Right hindlimb (tissue), 1 donor: ENCODE results near the gene CALHM4.
"Not testable (repeated sequence)": the region's sequence is repeated elsewhere in the genome, so short reads cannot be mapped to it uniquely, and the experiment has no call there.

Source experiments
- DNase-seq: peaks from one replicate; pipeline ENCODE4 v3.0.0-alpha.2; 2018

The CALHM4 gene

GRCh38 chr6:116579143-116579542, 25.6 kb downstream of the CALHM4 start:
- no peak for DNase-seq

GRCh38 chr6:116580198-116580597, 26.6 kb downstream of the CALHM4 start:
- DNase-seq = no peak

- no peak for DNase-seq
Measured at GRCh38 chr6:116586276-116586675, 32.7 kb downstream of the CALHM4 start.

GRCh38 chr6:116586738-116587137, 33.2 kb downstream of the CALHM4 start:
- DNase-seq = no peak

DNA sequence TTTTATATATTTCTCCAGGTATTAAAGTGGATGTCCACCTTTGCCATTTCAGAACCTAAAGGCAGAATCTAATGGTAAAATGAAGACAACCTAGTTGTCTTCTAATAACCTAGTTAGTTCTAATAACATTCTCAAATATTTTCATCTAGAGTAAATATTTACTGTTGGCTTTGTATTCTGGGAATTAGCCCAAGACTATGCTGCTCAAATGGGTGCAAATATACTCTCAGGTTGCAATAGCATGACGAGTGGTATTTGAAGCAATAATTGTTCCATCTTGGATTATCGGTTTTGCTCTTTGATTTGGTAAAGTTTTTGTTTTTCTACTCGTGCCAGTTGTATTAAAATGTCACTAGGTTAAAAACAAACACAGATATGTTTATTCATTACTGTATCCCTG, 41.7 kb downstream of the CALHM4 start:
- no peak for DNase-seq

- DNase-seq = no peak
Measured at GRCh38 chr6:116596815-116597214, 43.3 kb downstream of the CALHM4 start.

DNA sequence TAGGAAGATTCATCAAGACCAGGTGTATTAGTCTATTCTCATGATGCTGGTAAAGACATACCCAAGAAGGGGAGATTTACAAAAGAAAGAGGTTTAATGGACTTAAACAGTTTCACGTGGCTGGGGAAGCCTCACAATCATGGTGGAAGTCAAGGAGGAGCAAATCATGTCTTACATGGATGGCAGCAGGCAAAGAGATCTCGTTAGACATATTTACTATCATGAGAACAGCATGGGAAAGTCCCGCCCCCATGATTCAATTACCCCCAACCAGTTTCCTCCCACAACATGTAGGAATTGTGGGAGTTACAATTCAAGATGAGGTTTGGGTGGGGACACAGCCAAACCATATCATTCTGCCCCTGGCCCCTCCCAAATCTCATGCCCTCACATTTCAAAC, 50.4 kb downstream of the CALHM4 start:
- not testable (repeated sequence) for DNase-seq

DNA sequence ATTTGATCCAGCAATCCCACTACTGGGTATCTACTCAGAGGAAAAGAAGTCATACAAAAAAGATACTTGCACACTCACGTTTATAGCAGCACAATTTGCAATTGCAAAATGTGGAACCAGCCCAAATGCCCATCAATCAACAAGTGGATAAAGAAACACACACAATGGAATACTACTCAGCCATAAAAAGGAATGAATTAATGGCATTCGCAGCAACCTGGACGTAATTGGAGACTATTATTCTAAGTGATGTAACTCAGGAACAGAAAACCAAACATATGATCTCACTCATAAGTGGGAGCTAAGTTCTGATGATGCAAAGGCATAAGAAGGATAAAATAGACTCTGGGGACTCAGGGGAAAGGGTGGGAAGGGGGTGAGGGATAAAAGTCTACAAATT, 51.3 kb downstream of the CALHM4 start:
- not testable (repeated sequence) for DNase-seq

GRCh38 chr6:116605935-116606334, 52.4 kb downstream of the CALHM4 start:
- DNase-seq = no peak
